ENCODE results near the gene C7orf57.

The C7orf57 gene

DNA sequence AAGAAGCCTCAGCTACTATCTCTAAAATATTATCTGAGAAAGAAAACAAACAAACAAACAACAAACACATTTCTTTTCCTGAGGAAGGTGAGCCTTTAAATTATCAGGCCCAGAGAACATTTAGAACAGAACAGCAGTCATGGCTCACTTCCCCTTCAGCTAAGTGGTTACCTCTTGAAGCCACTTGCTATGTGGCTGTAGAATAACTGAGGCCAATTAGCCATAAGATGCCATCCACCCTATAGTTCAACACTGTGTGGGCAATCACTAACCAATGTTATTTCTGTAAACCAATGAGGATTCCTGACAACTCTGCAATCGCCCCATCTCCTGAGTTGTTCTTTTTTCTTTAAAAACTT is 50.1 kb downstream of the C7orf57 start:
- DNase-seq (ENCODE audit: low read depth in 2 of 2) = no peak

DNA sequence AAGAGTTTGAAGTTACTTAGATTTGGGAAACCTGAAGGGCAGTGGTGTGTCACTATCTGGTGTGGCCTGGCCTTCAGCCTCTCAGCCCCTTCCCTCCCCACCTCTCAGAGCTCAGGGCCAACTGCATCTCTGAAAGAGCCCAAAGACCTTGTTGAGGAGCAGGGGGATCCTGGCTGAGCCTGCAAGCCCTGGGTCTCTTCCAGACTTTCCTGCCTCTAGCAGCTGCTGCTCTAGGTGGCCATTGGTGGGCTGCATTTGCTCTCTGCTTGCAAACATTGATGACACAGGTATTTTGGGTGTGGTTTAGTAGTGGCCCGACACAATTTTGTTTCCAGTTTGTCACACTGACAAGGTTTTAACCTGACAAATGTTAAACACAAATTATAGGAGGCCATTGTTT is 50.6 kb downstream of the C7orf57 start:
- DNase-seq (ENCODE audit: low read depth in 2 of 2) = no peak

DNA sequence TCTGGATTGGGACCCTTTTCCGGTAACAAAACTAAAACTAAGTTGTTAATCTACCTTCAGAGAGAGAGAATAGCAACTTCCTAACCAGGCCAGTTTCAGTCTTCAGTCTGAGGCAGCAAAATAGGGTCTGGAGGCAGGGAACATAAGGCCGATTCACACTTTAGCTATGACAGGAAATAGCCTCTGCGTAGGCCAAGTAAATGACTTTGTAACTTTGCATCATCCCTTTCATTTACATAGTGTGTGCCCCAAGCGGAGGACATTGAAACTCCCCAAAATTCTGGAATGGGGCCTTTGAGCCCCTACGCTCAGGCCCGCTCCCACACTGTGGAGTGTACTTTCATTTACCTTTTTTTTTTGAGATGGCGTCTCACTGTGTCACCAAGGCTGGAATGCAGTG is 52.0 kb downstream of the C7orf57 start:
- DNase-seq (ENCODE audit: low read depth in 2 of 2) = peak; percentile 38 to 44

DNA sequence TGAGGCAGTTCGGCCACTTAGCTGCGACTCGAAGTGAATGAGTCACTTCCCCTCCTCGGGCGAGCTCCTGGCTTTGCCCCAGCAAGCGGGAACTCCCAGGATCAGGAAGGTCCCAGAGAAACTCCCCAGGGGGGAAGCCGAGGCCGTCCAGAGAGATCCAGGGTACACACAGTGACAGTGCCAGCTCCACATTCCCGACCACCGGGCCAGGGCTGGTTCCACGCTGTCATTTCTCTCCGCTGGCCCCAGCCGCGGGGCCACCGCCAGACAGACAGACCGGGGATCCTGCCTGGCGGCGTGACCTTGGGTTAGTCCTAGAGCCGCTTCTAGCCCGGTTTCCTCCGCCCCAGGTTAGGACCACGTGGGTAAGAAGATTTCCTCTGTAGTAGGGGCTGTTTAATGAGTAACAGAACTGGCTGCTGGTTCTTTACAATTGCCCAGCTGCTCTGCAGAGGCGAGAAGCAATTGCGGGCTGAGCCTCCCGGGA is 53.3 kb downstream of the C7orf57 start:
- peak; percentile 91 to 92 for DNase-seq (ENCODE audit: low read depth in 2 of 2)

DNA sequence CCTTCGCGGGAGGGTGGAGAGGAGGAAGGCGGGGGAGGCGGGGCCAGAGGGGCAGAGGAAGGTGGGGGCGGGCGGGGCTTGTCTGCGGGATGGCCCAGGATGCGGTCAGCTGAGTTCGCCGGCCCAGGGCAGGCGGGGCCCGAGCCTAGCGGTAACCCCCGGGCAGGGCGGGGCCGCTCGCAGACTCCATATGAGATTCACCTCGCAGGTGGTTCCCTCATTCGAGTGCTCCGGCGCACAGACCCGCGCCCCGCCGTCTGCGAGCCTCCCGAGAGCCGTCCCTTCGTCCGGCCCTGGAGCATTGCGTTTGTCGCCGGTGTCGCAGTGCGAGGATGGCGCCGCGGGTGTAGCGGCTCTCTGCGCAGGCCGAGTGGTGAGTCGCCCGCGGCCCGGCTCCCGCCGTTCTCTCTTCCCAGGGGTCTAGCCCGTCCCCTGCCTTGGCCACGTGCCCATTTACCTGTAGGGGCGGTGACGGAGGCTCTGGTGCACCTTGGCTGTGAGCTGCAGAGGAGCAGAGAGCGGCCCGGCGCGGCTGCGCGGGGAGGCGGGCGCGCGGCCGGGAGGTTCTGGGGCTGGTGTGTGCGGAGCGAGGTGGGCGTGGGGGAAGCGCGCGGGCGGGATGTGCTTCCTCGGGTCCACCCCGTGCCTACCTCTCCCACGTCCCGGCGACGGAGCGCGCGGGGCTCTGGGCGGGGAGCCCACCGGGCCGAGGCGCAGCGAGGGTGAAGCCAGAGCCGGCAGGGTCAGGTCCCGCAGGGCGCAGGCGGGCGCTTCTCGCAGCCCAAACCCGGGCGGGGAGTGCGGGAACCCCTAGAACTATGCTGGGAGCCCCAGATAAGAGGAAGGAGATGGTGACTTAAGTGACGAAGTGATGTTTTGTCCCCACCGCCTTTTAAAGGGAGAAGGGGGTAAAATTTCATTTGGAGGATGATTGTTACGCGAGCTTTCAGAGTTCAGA is 54.0 kb downstream of the C7orf57 start, which contains the start of gene UPP1:
Gene UPP1 (plus strand): TSS at position 220 of the 958 bp plus-strand sequence. CDS start 5,519 bp downstream, outside the sequence.
- no peak for DNase-seq (ENCODE audit: low read depth in 2 of 2)

DNA sequence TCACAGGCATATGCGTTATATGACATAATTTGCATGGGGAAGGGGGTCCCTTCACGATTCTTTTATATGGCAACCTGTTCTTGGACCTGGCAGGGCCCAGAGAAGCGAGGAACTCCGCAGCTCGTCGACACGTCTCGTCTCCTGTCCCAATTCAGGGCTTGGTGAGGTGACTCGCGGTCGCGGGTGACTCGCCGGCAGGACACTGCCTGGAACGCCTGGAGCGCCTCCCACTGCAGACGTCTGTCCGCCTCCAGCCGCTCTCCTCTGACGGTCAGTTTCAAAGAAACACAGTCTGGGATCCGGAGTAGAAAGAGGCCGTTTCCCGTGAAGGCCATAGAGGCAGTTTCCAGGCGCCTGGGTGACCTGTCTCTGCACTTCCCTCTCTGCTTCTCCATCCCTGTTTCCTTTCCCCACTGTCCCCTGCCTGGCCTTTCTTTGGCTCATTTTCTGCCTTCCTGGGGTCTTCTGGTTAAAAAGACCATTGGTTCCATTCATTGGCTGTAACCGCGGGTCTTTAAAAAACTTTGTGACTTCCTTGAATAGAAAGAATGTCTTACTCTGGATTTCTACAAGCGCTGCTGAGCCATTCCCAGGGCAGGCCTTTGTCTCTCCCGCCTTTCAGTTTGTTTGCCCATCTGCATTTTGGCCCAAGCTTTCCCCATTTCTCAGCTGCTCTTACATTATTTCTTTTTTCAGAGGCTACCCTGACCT is 54.9 kb downstream of the C7orf57 start:
- DNase-seq (ENCODE audit: low read depth in 2 of 2) = no peak

DNA sequence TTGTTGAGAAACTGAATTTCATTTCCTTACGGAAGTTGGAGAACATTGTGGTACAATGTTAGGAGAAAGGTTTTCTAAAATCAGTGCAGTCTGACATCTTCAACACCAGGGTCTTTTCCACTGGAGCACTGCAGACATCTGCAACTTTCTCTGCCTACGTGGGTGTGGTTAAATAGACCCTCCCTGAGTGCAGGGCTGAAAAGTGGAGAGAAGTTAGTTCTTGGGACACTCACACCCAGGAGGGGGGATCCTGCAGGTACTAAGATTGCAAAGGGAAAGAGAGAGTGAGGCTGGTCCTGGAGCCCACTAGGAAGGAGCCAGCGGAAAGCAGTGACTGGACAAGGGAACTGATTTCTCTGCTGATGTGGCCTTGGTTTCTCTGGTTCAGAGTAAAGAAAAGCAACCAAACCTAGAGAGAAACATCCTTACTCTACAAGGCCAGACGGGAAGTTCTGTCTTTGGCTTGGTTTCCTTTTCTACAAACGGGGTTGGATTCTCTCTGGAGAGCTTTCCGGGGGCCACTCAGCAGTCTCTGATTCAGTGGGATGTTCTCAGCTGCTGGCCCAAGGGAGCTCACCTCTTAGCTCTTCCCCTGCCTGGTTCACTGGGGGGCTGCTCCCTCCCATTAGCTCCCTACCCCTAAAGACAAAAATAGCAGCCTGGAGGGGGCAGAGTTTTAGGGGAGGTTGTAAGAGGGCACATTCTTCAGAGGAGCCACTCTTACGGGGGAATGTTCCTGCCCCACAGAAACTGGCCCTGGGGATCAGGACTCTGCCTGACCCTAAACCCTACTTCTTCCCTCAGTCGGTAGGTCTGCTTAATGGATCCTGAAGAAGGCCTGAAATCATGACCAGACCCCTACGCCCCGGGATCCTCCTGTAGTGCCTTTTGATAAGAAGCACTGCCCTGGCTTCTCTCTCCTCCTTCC is 56.4 kb downstream of the C7orf57 start:
- no peak for DNase-seq (ENCODE audit: low read depth in 2 of 2)

DNA sequence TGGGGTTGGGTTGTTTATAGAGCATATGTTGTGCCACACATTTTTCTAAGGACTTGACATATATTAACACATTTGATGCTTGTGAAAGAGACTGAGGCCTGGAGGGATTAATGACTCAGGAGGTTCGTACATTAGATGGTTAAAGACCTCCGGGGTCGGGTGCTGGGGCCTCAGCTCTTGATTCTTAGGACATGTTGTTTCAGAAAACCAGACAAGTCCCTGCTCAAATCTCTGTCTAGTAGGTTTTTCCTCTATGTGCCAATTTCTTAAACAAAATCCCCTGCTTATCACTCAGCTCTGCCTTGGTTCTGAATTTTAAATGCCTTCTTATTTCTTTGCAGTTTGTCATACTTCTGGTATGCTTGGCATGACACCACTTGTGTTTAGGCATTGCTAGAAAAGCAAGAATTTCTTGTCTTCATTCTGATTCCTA is 59.5 kb downstream of the C7orf57 start:
- DNase-seq (ENCODE audit: low read depth in 2 of 2) = peak in 1 of 2 experiments; percentile 39

DNA sequence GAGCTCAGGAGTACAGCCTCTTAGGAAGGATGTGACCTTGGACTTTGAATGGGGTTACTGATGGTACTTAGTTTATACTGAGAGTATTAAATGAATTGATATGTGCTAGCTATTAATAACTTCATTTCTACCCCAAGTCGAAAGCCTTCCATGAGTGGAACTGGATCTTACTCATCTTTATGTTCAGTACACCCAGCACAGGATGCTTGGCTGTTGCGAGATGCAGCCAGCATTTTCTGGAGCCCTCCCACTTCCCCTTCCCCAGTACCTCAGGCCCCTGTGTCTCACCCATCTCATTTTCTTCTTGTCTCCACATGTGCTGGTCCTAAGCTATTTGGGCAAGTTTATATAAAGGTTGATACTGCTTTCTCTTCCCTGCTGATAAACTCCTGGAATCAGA is 60.9 kb downstream of the C7orf57 start:
- no peak for DNase-seq (ENCODE audit: low read depth in 2 of 2)

DNA sequence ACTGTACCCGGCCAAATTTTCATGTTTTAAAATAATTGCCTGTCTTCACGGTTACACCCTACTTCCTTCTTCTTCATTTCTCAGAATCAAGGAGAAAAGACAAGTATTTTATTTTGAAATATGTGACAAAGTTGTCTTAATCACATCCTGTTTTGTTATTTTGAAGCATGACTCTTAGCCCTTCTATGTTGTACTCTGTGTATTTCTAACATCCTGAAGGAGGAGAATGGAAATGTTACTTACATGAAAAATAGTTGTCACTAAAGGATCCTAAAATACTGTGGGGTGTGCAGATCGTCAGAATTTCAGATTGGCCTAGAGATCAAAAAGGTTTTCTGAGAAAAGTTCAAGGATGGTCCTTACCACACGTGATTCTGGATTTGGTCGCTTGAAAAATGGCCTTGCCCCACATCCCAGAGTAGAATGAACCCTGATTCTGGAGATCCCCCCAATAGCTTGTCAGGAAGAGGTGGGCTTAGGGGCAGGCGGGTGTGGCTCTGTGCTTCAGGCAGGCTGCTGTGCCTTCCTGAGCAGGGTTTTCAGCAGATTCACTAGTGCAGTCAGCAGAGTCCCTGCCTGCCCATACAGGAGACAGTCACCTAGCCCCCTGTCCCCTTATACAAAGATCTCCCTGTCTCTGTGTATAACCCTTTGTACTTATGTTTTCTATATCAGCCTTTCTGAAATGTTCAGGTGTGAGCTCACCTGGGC is 62.3 kb downstream of the C7orf57 start:
- no peak for DNase-seq (ENCODE audit: low read depth in 2 of 2)

DNA sequence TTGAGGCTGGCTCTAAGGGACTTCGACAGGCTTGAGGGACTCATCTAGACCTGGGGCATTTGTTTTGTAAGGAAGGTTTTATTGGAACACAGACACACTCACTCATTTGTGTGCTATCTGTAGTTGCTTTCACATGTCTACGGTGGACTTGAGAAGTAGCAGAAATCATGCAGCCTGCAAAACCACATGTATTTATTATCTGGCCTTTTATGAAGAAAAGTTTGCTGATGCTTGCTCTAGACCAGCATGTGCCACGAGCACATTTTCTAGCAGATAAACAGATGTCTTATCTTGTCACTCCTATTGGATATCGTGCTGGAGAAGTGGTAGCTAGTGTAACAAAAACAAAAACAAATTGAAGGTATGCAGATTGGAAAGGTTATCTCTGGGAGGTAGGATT is 63.5 kb downstream of the C7orf57 start:
- DNase-seq (ENCODE audit: low read depth in 2 of 2) = no peak

DNA sequence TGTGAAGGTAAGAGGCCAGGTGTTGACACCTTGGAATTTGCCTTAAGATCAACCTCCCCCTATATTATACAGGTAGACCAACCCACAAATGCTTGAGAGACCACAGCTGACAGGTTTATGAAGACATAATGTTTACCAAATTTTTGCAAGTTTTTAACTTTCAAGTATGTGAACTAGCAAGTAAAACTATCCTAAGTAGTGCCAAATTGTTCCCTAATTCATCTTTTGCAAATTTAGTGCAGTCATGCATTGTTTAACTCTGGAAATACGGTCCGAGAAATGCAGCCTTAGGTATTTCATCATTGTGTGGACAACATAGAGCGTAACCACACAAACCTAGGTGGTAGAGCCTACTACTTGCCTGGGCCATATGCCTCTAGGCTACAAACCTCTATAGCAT is 64.4 kb downstream of the C7orf57 start:
- DNase-seq (ENCODE audit: low read depth in 2 of 2) = no peak

DNA sequence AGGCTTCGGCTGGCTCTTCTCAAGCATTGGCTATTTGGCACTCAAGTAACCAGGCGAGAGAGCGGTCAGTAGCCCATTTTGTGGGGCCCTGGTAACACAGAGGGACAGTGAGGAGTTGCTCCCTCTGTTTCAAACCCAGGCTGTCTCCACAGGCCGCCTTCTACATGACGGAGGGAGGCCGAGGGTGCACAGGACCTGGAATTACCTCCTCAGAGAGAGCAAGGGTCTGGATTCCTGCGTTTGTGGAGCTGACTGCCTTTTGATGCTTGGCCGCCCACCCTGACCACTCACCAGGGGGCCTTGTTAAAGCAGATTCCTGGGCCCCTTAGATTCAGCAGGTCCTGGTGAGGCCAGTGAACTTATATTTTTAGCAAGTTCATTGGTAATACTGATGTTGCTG is 66.0 kb downstream of the C7orf57 start:
- no peak for DNase-seq (ENCODE audit: low read depth in 2 of 2)

DNA sequence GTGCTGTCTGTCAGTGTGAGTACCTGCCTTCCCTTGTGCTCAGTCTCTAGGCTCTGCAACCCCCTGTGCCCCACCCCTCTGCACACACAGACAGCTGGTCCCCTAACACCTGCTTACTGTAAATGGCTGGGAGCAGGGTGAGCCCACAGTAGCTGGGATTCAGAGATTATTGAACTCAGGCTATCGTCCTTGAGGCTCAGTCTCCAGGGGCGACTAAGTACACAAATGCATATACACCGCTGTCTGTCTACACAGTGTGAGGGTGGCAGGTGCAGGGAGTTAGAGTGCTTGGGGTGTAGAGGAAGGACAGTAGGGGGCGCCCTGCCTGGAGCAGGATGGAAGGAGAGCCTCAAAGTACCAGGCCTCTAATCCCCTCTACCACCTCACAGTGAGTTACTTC is 66.6 kb downstream of the C7orf57 start:
- no peak for DNase-seq (ENCODE audit: low read depth in 2 of 2)

DNA sequence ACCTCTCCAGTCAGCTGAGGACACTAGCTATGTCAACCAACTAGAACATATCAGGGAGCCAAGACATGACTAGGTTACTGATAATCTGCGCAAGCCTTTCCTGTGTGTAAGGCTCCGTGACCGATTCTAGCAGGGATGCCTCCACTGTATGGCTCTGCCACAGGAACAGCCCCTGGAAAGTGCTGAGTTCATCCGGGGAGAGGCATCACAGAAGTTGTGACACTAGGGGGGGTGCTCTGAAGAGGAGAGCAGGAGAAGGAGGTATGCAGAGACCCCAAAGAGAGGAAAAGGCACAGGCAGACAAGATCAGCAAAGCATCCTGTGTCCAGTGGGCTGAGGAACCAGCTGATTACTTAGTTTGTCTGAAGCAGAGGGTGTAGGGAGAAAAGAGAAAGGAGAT is 67.2 kb downstream of the C7orf57 start:
- DNase-seq (ENCODE audit: low read depth in 2 of 2) = no peak

DNA sequence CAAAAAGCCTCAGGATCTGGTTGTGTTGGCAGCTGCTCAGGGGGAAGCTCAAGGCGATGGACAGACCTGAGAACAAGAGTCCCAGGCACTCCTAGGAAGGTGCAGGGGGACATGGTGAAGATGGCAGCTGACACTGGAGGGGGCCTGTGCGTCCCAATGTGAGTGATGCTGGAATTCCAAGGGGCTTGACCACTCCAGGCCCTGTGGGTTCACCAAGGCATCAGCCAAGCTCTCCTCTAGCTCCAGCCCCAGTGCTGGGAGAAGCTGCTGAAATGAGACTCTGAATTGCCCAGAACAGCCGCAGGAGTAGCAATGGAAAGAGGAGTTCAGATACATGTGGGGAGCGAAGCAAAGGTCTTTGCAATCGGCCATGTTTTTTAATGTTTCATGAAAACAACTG is 69.7 kb downstream of the C7orf57 start:
- no peak for DNase-seq (ENCODE audit: low read depth in 2 of 2)

DNA sequence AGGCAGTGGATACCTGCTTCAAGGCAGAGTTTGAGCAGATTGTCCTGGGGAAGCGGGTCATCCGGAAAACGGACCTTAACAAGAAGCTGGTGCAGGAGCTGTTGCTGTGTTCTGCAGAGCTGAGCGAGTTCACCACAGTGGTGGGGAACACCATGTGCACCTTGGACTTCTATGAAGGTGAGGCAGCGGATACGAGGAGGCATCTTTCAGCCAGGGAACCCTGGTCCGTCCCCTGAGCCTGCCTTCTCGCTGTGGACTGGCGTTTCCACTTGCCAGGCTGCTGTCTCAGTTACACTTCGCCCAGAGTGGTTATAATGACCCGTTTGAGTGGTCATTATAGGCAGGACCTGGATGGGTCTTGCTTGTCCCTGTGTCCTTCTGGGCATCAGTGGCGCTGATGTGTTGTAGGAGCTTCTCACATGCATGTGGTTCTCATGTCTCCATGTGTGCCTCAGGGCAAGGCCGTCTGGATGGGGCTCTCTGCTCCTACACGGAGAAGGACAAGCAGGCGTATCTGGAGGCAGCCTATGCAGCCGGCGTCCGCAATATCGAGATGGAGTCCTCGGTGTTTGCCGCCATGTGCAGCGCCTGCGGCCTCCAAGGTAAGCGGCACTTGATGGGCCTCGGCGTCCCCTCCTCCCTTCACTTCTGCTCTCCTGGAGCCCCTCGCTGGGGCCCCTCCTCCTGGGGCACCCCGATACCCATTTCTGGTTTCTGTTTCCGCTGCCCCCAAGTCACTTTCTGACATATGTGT is 71.7 kb downstream of the C7orf57 start:
- no peak for DNase-seq (ENCODE audit: low read depth in 2 of 2)

DNA sequence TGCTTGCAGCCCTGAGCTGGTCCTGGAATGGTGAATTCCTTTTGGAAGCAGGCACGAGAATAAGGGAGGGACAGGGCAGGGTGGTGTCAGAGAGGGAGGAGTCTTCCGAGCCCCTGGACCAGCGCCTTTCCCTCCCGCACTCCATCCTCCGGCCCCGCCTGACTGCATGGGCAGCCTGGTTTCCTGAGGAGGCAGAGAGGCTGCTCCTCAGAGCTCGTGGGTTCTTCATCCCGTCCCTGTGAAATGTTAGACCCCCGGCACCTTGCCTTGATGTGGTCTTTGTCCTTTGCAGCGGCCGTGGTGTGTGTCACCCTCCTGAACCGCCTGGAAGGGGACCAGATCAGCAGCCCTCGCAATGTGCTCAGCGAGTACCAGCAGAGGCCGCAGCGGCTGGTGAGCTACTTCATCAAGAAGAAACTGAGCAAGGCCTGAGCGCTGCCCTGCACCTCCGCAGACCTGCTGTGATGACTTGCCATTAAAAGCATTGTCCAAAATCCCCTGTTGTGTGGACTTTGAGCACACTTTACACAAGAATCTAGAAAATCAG is 72.7 kb downstream of the C7orf57 start:
- no peak for DNase-seq (ENCODE audit: low read depth in 2 of 2)

DNA sequence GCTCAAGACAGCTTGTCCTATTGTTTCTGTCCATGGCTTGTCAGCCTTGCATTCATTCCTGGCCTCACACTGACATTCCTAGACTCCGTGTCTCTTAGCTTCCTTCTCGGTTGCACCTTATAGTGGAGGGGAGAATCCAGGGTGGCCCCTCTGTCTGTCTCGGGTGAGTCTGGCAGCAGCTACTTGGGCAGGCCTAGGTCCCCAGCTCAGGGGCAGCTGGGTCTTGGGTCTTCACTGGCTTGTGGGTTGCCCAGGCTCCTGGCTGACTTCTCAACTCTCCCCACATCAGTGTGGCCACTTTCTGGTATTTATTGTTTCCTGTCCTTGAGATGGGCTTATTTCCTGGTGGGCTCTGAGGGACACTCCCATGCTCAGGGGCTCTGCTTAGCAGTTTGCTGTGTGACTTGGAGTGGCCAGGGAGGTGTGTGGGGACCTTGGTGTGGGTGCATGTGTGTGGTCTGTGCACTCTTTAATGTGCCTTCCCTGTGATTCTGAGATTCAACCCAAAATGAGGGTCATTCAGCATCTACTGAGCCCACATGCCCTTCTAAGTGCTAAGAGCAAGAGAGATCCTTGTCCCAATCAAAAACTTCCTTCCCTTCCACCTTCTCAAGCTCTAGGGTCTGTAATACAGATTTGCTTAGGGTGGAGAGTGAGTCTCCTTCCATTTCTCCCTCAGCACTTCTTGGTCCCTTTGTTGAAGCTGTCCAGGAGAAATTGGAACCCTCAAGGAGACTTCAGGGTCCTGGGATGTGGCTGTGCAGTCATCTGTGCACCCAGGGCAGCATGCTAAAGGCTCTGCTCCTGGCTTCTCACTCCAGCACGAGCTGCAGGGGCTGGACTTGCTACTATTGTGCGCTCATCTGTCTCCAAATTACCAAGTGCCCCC is 73.9 kb downstream of the C7orf57 start:
- no peak for DNase-seq (ENCODE audit: low read depth in 2 of 2)

Measured in fibroblast of skin of left biceps (primary cell).